ENCODE results near the gene PACRG. TPM values are rescaled to one million over a fixed set of nuclear protein-coding genes. Genes with fewer than 3 reads are reported as not detected.

PACRG gene
- total RNA-seq, 1 donor from 2014 or later, result 1.1 TPM

DNA sequence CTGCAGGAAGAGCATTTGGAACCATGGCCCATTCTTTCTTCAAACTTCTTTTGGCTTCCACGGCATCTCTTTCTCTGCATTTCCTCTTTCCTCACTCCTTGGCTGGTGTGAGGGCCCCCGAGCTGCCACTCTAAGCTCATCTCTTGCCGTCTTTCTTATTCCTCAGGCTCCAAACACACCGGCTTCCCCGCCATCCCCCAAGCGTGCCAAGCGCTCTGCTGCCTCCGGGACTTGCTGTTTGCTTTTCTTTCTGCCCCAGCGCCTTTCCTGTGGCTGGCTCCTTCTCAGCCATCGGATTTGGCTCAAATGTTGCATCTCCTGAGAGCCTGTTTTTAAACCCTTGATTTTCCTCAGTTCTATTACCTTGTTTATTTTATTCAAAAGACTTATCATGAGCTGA is 172.7 kb downstream of the PACRG start:
- DNase-seq (ENCODE audit: low spot score), result no peak
- TF ChIP-seq, protein P1, sequence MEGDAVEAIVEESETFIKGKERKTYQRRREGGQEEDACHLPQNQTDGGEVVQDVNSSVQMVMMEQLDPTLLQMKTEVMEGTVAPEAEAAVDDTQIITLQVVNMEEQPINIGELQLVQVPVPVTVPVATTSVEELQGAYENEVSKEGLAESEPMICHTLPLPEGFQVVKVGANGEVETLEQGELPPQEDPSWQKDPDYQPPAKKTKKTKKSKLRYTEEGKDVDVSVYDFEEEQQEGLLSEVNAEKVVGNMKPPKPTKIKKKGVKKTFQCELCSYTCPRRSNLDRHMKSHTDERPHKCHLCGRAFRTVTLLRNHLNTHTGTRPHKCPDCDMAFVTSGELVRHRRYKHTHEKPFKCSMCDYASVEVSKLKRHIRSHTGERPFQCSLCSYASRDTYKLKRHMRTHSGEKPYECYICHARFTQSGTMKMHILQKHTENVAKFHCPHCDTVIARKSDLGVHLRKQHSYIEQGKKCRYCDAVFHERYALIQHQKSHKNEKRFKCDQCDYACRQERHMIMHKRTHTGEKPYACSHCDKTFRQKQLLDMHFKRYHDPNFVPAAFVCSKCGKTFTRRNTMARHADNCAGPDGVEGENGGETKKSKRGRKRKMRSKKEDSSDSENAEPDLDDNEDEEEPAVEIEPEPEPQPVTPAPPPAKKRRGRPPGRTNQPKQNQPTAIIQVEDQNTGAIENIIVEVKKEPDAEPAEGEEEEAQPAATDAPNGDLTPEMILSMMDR (IDR thresholded peaks at IDR 0.05), result no peak

DNA sequence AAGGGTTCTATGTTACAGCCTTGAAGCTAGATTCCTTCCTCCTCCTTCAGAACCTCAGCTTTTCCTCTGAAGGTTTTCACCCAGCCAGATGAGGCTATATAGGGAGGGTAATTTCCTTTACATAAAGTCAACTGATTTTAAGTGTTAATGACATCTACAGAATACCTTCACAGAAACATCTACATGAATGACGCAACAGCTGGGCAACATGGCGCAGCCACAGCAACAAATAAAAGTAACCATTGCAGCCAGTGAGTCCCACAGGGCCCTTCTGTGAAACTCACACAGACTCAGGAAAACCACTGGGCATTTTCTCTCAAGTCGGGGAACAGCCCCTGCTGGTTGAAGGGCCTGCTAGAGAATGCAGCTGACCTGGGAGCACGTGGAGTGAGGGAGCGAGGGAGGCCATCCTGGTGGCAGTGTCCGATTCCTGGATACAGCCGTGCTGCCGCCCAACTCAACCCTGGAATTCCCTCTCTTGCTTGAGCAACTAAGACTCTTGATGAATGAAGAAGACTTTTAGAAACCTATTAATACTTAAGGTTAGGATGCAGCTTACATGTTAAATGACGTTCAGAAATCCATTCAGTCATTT is 176.4 kb downstream of the PACRG start:
- H3K4me3 Mint-ChIP-seq (ENCODE audit: unreplicated experiment), result no peak overlapping the region
- H3K9me3 Mint-ChIP-seq (ENCODE audit: low read depth), result peaks cover 4% of the 10 kb centered on the region
- no peak for DNase-seq (ENCODE audit: low spot score)
- H3K4me1 Mint-ChIP-seq (ENCODE audit: low read depth), result no peaks in the 10 kb centered on the region
- no peaks in the 10 kb centered on the region for H3K27me3 Mint-ChIP-seq (ENCODE audit: low read depth)
- no peak overlapping the region for H3K27ac Mint-ChIP-seq (ENCODE audit: unreplicated experiment)
- TF ChIP-seq, protein P1 (IDR thresholded peaks at IDR 0.05), result no peak
- H3K36me3 Mint-ChIP-seq (ENCODE audit: low read depth), result no peaks in the 10 kb centered on the region

More for the DNA sequence above, 172.7 kb downstream of the PACRG start:
- Mint-ChIP-seq H3K36me3 (ENCODE audit: low read depth) (no peaks in the 10 kb centered on the region), H3K4me3 (ENCODE audit: unreplicated experiment) (no peak overlapping the region), H3K27ac (ENCODE audit: unreplicated experiment) (no peak overlapping the region), H3K4me1 (ENCODE audit: low read depth) (no peaks in the 10 kb centered on the region), H3K9me3 (ENCODE audit: low read depth) (no peaks in the 10 kb centered on the region), H3K27me3 (ENCODE audit: low read depth) (no peaks in the 10 kb centered on the region)

DNA sequence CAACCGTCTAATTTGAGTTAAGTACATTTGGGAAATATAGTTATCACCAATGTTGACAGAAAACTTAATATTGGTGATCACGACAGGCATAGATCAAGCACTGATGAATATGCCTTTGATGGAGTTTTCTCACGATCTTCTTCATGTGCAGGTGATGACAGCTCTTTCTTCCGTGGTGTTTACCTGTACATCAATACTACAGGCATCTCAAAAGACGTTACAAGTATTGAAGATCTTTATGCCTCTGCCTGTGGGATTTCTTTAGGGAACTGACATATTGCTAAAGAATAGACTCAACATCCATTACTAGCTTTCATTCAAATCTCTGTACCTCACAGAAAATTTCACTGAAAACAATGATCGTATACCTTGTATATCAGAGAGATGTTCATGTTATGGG is 178.7 kb downstream of the PACRG start:
- peaks cover 4% of the 10 kb centered on the region for H3K9me3 Mint-ChIP-seq (ENCODE audit: low read depth)
- TF ChIP-seq, protein P1 (IDR thresholded peaks at IDR 0.05), result no peak
- no peak overlapping the region for H3K4me3 Mint-ChIP-seq (ENCODE audit: unreplicated experiment)
- no peak for DNase-seq (ENCODE audit: low spot score)
- H3K4me1 Mint-ChIP-seq (ENCODE audit: low read depth), result no peaks in the 10 kb centered on the region
- H3K27me3 Mint-ChIP-seq (ENCODE audit: low read depth), result no peaks in the 10 kb centered on the region
- no peak overlapping the region for H3K27ac Mint-ChIP-seq (ENCODE audit: unreplicated experiment)
- H3K36me3 Mint-ChIP-seq (ENCODE audit: low read depth), result no peaks in the 10 kb centered on the region

DNA sequence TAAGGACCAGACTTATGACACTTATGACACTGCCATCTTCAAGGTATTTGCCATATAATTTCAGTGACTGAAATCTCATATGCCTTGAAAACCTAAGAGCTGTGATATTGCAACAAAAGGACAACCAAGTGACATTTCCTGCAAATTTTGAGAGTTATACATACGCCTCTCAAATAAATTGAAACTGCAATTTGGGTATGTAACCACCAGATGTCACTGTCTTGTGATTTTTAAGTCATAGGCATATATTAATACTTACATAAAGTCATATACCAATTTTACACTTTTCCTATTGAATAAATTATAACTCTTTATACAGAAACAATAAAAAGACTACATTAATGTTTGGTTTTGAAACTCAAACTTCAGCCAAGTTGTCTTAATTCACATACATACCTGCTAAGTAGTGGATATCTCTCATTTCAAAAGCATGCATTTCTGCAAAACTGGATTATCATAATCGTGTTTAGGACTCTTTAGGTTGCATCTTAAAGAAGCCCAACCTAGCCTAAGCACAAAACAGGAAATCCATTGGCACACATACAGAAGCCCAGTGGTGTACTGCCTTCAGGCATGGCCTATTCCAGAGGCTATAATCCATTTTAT is 180.2 kb downstream of the PACRG start:
- peaks cover 4% of the 10 kb centered on the region for H3K9me3 Mint-ChIP-seq (ENCODE audit: low read depth)
- no peak overlapping the region for H3K27ac Mint-ChIP-seq (ENCODE audit: unreplicated experiment)
- H3K36me3 Mint-ChIP-seq (ENCODE audit: low read depth), result no peaks in the 10 kb centered on the region
- DNase-seq (ENCODE audit: low spot score), result no peak
- TF ChIP-seq, protein P1 (IDR thresholded peaks at IDR 0.05), result peak; percentile 75
- no peak overlapping the region for H3K4me3 Mint-ChIP-seq (ENCODE audit: unreplicated experiment)
- H3K4me1 Mint-ChIP-seq (ENCODE audit: low read depth), result no peaks in the 10 kb centered on the region
- no peaks in the 10 kb centered on the region for H3K27me3 Mint-ChIP-seq (ENCODE audit: low read depth)

DNA sequence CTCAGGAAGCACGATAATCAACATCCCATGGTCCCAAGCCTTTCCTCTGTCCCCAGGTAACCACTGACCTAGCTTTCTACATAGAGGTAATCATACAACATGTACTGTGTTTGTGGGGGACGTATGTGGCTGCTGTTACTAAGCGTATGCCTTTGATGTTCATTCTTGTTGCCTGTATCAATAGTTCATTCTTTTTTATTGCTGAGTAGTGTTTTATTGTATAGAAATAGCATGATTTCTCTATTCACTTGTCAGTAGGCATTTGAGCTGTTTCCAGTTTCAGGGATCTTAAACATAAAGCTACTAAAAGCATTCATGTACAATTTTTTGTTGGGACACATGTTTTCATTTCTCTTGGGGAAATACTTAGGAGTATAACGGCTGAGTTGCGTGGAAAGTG is 185.4 kb downstream of the PACRG start:
- DNase-seq (ENCODE audit: low spot score), result no peak
- Mint-ChIP-seq H3K27me3 (ENCODE audit: low read depth) (no peaks in the 10 kb centered on the region), H3K4me1 (ENCODE audit: low read depth) (peaks cover 5% of the 10 kb centered on the region), H3K4me3 (ENCODE audit: unreplicated experiment) (no peak overlapping the region), H3K36me3 (ENCODE audit: low read depth) (no peaks in the 10 kb centered on the region), H3K9me3 (ENCODE audit: low read depth) (peaks cover 12% of the 10 kb centered on the region), H3K27ac (ENCODE audit: unreplicated experiment) (no peak overlapping the region)
- TF ChIP-seq, protein P1 (IDR thresholded peaks at IDR 0.05), result no peak
